Effector CD4-positive, alpha-beta T cell (primary cell): ENCODE measurements around the gene TIMP3. TPM values are rescaled to one million over a fixed set of nuclear protein-coding genes. Genes with fewer than 3 reads are reported as not detected.
"Not testable (repeated sequence)": the region's sequence is repeated elsewhere in the genome, so short reads cannot be mapped to it uniquely, and the experiment has no call there.

Source experiments
- DNase-seq: peaks from one replicate; pipeline ENCODE4 v3.0.0-alpha.2; 2020
- total RNA-seq: gene quantifications from one replicate; lab custom pipeline; 2026; lab: John Stamatoyannopoulos, UW

TIMP3 gene
- not detected for total RNA-seq

DNA sequence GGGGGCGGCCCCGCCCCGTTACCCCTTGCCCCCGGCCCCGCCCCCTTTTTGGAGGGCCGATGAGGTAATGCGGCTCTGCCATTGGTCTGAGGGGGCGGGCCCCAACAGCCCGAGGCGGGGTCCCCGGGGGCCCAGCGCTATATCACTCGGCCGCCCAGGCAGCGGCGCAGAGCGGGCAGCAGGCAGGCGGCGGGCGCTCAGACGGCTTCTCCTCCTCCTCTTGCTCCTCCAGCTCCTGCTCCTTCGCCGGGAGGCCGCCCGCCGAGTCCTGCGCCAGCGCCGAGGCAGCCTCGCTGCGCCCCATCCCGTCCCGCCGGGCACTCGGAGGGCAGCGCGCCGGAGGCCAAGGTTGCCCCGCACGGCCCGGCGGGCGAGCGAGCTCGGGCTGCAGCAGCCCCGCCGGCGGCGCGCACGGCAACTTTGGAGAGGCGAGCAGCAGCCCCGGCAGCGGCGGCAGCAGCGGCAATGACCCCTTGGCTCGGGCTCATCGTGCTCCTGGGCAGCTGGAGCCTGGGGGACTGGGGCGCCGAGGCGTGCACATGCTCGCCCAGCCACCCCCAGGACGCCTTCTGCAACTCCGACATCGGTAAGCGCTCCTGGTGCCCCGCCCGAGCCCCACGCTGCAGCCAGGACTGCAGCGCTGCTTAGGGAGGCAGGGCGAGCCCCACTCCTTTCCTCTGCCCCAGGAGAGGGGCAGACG is at the start of gene TIMP3:
TIMP3 (plus strand) TSS at position 169 of the 700 bp plus-strand sequence; CDS start at position 466, 297 bp downstream.
- no peak for DNase-seq

DNA sequence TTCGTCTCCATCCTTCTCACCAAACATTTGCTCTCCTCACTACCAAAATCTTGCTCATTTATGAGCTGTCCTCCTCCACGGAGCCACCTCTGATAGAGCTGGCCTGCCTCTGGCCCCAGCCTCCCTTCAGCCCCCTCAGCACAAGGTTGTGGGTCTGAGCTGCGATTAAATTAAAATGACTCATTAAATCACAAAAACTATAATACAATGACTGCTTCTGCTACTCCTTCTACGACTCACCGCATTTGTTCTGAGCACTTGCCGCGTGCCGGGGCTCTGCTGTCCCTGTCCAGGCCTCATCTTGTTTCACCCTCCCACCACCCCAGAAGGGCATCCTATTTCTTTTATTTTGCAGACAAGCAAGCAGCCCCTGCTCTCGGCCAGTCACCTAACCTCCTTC is 49.2 kb upstream of the TIMP3 start:
- DNase-seq: no peak

DNA sequence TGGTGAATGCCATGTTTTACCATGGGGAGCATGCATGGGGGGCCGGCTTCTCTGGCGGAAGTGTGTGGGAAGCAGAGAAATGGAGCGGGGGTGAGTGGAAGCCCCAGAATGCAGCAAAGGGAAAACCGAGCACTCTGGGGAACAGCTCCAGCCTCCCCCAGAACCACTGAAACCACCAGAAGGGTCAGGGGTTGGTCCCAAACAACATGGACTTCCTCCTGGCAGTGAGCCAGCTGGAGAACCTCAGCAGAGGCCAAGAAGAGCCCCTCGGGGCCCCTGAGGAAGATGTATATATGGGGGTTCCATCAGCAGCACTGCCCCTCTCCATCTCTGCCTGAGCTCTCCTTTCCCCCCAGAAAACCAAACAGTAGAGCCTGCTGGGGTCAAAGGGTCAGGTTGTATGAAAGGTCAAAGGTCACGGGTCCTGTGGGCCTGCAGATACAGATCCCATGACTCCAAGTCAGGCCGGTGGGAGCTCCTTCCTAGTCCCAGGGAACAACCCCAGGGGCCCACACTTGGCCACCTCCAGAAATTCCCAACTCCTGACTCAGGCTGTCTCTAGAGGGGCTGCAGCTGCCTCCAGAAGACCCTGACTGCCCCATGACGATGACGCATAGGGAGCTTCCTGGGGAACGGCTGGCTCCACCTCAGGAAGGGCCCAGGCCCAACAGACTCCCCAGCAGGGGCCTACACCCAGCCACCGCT is 48.5 kb upstream of the TIMP3 start:
- DNase-seq: no peak

DNA sequence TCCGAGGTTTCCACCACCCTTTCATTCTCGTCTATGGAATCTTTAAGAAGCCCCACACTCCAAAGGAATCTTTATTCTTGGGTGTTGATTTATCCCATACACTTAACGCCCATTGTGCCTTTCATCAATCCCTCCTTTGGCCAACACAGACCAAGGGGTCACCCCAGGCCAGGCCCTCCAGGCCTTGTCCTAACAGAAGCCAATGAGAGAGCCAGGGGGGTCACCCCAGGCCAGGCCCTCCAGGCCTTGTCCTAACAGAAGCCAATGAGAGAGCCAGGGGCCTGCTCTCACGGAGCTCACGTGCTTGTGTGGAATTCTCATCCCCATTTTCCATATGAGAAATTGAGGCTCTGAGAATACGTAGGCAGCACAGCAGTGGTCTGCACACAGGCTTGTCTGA is 47.9 kb upstream of the TIMP3 start:
- no peak for DNase-seq

GRCh38 chr22:32754413-32755041 is 47.0 kb upstream of the TIMP3 start:
- DNase-seq: no peak

DNA sequence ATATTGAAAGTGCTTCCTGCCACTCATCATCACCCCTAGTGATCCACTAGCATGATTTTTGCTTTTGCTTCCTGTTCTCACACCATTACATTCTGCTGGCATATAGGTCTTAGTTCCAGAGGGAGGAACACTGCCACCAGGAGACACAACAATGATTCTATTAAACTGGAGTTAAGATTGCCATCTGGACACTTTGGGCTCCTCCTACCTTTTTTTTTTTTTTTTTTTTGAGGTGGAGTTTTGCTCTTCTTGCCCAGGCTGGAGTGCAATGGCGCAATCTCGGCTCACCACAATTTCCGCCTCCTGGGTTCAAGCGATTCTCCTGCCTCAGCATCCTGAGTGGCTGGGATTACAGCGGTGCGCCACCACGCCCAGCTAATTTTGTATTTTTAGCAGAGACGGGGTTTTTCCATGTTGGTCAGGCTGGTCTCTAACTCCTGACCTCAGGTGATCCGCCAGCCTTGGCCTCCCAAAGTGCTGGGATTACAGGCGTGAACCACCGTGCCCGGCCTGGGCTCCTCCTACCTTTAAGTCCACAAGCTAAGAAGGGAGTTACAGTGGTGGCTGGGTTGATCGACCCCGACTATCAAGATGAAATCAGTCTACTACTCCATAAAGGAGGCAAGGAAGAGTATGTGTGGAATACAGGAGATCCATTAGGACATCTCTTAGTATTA is 44.3 kb upstream of the TIMP3 start:
- DNase-seq: not testable (repeated sequence)

DNA sequence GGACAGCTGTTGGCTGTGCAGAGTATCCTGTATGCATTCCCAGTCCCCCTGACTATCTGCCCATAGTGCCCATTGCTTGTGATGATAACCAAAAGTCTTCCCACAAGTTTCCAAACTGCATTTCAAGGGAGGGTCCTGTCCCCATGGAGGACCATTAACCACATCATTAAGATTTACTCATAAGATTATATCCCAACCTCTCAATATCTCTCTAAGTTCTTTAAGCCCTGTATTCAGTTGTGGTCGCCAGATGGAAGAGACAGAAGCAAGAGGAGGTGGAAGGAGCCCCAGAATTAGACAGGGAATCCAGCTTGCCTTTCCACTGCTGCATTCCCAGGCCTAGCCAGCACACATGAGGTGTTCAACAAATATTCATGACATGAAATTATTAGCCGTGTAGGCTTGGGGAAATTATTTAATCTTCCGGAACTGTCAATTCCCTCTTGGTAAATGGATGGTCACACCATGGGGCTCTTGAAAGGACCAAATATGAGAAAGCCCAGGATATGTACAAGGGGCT is 42.6 kb upstream of the TIMP3 start:
- DNase-seq: no peak

DNA sequence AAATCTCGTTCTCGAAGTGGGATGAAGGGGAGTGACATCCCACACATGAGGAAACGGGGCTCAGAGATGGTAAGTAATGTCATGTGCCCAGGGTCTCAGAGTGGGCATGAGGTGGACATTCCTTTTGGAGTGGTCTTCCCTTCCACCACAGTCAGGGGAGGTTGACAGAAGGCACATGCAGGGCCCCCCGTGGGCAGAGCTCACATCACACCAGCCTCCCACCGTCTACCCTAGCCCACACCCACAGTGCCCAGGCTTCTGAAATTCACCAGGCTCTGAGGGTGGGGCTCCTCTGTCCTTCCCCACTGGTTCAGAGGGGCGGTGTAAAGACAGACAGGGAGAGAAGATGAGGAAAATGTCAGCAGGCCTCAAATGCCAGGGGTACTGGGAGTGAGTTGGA is 41.1 kb upstream of the TIMP3 start:
- no peak for DNase-seq

- DNase-seq: no peak
Observed at GRCh38 chr22:32760815-32761214, 40.7 kb upstream of the TIMP3 start.

DNA sequence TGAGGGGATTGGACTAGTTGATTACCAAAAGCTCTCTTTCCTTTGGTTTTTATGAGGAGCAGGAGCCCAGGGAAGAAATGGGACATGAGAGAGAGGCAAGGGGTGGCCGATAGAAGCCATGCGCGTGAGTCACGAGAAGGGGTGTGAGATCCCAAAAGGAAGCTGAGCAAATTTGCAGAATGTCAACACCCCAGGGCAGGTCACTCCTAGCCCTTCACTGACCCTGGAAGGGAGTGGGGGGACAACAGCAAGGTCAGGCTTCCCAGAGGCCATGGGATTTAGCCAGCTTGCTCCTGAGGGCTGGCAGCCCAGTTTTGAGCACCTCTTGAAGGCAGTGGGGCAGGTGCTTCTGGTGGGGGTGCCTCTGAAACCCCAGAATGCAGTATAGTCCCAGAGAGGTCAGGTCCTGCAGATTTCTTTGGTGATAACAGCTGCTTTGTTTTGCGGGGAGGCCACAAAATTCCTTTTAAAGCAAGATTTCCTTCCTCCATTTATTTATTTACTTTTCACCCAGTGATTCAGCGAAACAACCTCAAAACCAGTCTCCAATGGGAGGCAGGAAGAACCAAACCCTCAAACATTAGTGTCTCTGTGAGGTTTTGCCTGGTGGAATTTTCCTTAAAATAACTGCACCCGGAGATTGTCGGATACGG is 40.1 kb upstream of the TIMP3 start:
- DNase-seq: no peak

DNA sequence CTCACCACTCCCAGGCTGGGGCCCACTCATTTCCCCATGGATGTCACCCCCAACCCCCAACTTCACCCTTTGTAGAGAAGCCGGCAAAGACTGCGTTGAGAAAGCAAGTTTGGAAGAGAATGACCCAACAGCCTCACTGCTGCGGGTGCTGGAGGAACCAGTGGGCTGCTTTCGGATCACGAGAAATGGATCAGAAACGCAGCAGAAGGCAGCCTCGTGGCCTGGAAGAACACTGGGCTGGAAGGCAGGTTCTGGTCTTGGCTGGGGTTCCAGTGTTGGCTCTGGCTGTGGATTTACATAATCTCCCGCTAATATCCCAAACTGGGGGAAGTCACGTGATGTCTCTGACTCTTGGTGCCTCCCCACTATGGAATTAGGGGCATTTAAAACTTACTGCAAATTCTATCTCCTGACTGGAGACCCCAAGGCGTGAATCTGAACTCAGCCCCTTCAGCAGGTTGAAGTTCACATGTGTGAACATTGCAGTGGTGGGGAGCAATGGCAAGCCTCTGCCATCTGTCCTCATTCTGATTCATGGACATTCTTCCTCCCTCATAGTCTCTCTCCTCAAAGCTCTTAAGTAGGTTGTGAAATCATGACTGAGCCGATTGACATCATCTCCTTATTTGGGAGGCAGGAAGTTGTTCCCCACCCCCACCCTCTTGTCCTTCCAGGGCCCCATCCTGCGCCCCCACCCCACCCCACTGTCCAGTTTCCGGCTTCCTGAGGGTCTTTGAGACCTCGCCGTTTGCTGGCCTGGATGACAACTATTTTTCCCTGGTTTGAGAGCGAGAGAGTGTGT is 37.0 kb upstream of the TIMP3 start:
- no peak for DNase-seq

DNA sequence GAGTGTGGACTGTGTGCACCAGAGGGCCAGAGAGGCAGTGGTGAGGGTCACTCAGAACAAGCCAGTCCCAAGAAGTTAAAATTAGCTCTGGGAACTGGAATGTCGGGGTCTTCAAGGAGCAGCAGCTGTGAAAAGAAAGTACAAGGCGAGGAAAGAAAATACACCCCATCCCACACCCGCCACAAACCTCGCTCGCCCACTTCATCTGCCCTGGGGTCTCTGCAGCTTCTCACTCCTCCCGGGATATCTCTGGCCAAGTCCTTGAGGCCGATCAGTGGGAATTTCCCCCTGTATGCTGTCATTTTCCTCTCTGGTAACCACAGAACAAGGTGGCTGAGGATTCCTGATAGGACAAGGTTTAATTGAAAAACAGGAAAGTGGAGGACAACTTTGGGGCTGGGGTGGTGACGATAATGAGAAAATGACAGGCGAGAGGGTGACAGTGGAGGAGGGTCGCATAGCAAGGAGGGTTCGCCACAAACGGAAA is 36.3 kb upstream of the TIMP3 start:
- DNase-seq: no peak

DNA sequence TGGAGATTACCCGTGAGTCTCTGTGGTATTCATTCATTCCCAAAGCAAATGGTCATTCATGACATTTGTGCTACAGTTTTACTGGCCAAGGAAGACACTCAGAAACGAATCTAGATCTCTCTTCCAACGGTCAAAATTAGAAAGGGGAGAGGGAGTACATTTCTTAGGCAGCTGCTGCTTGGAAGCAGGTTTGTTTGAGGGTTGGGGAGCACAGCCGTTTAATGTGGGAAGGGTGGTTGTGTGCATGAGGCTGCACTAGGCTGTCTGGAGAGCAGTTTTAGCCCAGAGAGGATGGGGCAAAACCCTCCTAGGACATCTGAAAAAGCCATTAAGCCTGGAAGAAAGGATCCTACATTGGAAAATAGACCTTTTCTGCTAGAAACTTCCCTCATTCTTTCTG is 29.7 kb upstream of the TIMP3 start:
- no peak for DNase-seq

GRCh38 chr22:32775957-32776356 is 25.5 kb upstream of the TIMP3 start:
- DNase-seq: no peak

- DNase-seq: no peak
Observed at GRCh38 chr22:32776397-32776796, 25.1 kb upstream of the TIMP3 start.

DNA sequence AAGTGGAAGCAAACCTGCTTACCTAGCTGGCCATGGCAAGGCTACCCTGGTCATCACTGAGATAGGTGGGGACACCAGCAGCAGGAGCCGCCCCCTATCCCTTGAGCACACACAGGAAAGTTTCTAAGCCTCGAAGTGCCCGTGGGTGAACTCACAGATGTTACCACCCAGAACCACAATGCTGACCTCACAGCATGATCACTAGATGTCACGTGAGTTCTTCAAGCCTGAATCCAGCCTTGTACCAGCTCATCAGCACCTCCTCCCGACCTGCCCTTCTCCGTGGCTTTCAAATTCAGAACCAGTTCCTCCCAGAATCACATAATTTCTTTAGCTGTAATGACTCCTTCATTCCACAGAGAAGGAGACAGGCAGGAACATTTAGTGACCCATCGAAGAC is 24.7 kb upstream of the TIMP3 start:
- no peak for DNase-seq

GRCh38 chr22:32777987-32778386 is 23.5 kb upstream of the TIMP3 start:
- DNase-seq: no peak

DNA sequence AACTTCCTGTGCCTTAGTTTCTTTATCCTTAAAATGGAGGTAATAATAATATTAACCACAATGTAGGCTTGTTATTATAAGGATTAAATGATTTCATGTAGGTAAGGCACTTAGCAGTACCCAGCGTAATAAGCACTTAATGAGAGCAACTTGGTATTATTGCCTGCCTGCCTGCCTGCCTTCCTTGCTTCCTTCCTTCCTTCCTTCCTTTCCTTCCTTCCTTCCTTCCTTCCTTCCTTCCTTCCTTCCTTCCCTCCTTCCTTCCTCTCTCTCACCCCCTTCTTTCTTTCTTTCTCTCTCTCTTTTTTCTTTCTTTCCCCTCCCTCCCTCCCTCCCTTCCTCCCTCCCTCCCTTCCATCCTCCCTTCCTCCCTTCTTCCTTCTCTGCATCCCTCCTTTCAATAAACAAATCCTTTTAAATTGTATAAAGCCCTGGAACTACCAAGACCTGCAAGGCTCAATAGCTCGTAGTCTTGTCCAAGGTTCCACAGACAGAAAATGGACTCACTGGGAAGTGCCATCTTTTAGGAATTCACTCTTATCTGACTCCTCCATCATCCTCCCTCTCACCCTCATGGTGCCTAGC is 20.7 kb upstream of the TIMP3 start:
- DNase-seq: no peak

GRCh38 chr22:32781695-32782094 is 19.8 kb upstream of the TIMP3 start:
- DNase-seq: no peak

GRCh38 chr22:32785321-32786026 is 16.0 kb upstream of the TIMP3 start:
- DNase-seq: no peak

DNA sequence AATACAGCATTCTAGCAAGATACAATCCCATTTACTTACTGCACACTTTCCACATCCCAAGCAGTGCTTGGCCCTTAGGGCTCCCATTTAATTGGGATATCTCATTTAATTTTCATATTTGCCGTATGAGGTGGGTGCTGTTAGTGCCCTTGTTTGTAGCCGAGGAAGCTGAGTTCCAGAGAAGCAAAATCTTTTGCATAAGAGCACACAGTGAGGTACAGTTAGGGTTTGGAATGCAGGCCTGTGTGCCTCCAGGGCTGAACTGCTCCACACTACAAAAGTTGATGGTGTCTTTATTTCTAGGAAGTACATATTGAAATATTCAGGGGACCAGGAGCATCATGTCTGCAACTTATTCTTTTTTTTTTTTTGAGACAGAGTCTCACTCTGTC is 15.5 kb upstream of the TIMP3 start:
- no peak for DNase-seq
